LoVo (cell line): ENCODE data around the gene HYAL1.
A peak's percentile ranks its signal among the peaks of the same experiment; 100 is the strongest.
"Not testable (repeated sequence)": the region's sequence is repeated elsewhere in the genome, so short reads cannot be mapped to it uniquely, and the experiment has no call there.

Source experiments
- DNase-seq: peaks from one replicate; pipeline ENCODE4 v3.0.0-alpha.2; 2016; ENCODE audit warnings: low spot score

The HYAL1 gene

DNA sequence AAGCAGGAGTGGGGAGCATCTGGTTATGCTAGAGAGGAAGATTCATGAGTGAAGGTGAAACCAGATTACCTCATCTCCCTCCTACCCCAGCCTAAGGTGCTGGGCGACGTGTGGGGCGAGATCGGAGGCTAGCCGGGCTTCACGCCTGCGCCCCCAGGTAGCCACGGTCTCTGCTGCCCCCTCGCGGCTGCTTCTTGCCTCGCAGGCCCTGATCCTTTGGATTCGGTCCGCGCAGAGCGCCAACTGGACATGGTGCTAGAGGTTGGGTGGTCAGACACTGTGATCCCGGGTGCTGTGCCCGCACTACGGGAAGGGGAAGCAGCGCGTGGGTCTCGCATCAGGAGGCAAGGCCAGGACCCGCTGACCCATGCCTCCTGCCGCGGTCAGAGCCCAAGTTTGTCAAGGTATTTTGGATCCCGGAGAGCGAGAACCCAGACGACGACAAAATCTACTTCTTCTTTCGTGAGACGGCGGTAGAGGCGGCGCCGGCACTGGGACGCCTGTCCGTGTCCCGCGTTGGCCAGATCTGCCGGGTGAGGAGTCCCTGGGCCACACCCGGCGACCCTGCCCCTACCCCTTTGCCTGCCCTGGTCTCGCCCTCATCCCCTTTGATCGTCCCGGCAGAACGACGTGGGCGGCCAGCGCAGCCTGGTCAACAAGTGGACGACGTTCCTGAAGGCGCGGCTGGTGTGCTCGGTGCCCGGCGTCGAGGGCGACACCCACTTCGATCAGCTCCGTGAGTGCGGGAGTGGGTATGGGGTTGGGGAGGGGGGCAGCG lies 30.3 kb downstream of the HYAL1 start:
- DNase-seq: peak; percentile 82

DNA sequence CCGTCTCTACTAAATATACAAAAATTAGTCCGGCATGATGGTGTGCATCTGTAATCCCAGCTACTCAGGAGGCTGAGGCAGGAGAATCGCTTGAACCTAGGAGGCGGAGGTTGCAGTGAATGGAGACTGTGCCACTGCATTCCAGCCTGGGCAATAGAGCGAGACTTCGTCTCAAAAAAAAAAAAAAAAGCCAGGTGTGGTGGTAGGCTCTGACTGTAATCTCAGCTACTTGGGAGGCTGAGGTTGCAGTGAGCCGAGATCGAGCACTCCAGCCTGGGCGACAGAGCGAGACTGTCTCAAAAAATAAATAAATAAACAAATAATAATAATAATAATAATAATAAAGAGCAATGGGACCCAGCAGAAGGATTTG lies 30.9 kb downstream of the HYAL1 start:
- DNase-seq: not testable (repeated sequence)

DNA sequence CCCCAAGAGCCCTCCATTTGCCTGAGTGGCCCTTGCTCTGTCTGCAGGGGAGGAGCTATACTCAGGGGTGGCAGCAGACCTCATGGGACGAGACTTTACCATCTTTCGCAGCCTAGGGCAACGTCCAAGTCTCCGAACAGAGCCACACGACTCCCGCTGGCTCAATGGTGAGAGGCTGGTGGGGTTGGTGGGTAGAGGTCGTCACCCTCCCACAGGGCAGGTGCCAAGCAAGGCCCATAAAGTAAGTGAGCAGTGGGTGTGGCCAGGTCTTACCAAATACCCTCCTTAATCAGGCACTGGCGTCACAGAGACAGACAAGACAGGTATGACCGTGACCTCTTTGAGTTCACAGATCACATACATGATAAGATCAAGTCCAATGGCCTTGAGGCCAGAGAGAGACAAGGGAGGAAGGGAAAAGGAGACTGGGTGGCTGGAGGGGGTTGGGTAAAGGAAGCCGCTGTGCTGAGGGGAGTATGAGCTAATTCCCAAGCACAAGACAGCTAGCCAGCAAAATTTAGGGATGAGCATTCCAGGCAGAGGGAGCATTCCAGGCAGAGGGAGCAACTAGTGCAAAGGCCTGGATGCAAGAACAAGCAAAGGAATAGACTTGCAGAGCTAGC lies 31.9 kb downstream of the HYAL1 start:
- DNase-seq: no peak

DNA sequence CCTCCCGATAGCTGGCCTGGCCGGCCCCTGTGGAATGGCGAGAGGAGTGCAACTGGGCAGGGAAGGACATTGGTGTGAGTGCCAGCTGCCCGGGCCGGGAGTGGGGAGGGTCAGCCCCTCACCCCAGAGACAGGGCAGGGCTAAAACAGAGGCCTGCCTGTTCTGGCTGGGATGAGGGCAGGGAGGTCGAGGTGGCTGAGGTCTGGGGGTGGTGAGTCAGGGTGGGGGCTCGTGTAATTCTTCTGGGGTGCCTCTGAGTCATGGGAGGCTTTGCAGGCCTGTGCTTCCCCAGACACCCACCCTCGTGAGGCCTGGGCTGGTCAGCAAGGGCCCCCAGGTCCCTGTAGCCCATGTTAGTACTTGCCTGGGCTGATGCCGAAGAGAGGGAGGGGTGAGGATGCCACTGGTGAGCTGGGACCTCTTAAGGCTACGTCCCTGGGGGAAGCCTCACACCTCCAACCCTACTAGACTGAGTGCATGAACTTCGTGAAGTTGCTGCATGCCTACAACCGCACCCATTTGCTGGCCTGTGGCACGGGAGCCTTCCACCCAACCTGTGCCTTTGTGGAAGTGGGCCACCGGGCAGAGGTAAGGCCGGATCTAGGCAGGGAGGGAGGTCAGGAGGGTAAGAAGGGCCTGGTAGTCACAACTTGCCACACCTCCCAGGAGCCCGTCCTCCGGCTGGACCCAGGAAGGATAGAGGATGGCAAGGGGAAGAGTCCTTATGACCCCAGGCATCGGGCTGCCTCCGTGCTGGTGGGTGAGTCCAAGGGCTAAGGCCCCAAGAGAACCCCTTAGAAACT lies 32.8 kb downstream of the HYAL1 start:
- no peak for DNase-seq

DNA sequence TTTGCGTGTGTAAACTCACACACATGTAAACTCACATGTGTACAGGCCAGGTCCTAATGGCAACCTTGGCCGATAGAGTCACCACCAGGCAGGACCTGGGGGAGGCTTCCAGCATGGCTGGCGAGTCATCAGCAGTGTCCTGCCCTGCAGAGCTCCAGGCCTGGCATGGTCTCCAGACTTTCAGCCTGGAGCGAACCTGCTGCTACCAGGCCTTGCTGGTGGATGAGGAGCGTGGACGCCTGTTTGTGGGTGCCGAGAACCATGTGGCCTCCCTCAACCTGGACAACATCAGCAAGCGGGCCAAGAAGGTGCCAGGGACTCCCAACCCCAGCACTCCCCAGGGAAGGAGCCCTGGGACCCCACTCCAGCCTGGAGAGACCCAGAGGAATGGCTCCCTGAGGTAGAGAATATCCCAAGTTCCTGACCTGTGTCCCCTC lies 33.4 kb downstream of the HYAL1 start:
- peak; percentile 44 for DNase-seq

DNA sequence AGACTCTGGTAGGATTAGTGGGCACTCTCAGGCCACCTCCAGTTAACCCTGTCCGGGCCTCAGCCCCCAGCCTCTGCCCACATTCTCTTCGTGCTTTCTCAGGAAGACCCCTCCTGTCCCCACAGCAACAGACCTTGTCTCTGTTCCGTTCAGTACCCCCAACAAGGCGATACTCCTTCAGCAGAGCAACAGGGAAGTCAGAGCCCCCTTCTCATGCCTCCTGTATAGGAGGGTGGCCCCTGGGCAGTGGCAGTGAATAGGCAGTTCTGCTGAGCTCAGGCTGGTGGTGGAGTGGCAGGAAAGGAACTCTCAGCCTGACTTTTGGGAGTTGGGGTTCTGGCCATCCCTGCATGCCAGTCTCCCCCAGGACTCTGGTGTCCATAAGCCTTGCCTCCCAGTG lies 33.9 kb downstream of the HYAL1 start:
- no peak for DNase-seq

DNA sequence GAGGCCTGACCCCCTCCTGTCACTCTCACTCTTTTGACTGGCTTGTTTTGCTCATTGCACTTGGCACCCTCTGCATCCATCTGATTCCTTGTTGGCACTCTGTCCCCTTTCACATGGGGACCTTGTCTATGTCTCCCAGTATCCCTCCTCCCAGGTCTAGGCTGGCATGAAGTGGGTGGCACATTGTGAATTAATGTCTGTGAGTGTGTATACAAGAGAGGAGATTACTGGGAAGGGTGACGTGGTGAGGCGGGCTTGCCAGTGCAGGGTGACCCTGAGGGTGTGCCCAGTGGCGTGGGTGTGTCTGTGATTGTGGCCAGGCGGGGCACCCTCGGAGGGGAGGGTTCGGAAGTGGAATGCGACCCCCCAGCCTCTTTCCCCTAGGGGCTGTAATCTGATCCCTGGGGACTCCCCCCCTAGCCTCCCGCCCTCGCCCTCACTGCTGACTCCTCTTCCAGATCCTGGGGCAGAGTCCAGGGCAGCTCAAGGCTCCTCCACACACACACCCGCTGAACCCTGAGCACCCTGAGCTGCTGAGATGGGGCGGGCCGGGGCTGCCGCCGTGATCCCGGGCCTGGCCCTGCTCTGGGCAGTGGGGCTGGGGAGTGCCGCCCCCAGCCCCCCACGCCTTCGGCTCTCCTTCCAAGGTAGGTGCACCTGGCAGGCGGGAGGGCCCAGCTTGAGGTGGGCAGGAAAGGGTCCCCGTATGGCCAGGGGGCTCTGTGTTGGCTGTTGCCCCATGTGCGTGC lies 34.5 kb downstream of the HYAL1 start, which contains the start of gene SEMA3B:
Gene SEMA3B, plus strand, starts transcription at position 445 of the 749 bp plus-strand sequence. Its CDS starts 94 bp downstream, at position 539.
- DNase-seq: peak; percentile 93

DNA sequence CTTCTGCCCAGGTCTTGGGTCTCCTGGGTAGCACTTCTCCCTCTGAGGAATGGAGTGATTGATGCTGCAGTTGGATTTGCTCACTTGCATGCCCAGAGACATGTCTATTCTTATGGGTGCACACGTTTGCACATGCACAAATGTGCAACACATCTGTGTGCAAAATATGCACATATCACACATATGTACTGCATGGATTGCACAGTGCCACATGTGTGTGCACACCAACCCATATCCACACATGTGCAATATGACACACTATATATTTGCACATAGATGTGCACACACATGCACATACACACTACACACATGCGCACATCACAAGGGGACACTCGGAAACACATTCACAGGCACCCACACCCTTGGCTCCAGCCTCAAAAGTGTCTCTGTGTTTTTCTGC lies 35.1 kb downstream of the HYAL1 start:
- no peak for DNase-seq

DNA sequence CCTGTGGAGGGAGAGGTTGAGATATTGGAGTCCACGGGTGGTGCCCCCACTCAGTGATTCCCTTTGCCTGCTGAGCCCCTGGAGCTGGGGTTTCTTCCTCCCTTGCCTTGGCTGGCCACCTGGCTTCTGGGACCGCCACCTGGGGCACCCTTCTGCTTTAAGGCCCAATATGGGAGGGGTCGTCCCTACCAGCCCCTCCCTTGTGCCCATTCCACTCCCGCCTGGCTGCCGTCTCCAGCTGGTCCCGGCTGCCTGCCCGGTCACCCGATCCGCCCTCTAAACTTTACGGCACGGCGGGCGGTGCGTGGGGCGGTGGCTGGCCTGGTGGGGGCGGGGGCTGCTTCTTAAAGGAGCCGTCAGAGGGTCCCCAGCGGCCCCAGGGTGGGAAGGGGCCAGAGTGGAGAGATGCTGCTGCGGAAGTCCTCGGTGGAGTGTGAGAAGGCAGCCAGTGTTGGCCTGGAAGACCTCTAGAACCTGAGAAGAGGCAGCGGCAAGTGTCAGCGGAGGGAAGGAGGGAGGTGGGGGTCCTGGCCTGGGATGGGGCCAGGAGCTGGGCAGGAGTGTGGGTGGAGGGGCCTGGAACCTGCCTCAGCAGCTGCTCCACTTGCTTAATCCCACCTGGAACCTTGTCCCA lies 36.0 kb downstream of the HYAL1 start:
- no peak for DNase-seq

DNA sequence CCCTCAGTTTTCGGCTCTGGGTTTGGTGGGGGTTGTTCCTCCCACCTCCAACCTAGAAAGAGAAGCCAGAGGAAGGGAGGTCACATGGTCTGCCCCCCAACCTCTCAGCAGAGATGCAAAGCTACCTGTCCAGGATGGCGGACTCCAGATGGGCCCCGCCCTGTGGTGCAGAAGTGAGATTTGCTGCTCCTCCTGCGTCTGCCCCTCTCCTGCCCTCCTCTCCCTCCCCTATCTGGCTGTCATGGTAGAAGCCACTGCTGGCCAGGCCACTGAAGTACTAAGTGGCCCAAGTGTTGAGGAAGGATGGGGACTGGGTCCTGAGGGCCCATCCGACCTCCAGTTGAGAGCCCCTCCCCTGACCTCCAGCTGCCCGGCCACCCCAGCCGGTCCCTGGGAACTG lies 36.5 kb downstream of the HYAL1 start:
- no peak for DNase-seq

DNA sequence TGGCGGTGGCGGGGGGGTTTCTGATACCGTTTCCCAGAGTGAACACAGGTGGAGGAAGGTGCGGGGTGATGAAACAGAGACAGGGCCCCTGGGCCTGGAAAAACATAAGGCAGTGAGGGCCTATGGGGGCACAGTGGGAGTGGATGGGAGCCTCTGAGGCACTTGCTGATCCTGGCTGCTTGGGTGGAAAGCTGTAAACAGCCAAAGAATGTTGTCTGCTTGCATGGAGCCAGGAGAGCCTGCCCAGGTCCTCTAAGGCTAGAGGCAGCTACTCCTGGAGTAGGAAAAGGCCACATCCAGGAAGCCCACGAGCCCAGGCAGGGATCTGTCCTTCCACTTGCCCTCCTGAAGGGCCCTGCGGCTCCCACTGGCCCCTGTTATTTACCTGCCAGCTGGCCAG lies 37.4 kb downstream of the HYAL1 start:
- DNase-seq: no peak

DNA sequence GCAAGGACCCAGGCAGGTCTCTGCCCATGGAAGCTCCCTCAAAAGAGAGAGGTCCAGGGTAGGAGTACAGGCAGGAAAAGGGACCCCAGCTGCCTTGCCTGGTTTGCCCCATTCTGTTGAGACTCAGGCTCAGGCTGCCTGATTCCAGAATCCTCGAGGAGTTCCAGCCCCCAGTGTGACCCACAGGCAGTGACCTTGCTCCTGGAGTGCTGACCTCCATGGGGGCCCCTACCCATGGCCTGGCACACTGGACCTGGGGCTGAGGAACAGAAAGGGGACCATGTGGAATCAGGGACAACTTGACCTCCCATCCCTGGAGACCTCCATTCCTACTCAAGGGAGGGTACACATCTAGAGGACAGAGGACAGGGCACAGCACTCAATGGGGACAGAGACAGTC lies 37.8 kb downstream of the HYAL1 start:
- DNase-seq: no peak

DNA sequence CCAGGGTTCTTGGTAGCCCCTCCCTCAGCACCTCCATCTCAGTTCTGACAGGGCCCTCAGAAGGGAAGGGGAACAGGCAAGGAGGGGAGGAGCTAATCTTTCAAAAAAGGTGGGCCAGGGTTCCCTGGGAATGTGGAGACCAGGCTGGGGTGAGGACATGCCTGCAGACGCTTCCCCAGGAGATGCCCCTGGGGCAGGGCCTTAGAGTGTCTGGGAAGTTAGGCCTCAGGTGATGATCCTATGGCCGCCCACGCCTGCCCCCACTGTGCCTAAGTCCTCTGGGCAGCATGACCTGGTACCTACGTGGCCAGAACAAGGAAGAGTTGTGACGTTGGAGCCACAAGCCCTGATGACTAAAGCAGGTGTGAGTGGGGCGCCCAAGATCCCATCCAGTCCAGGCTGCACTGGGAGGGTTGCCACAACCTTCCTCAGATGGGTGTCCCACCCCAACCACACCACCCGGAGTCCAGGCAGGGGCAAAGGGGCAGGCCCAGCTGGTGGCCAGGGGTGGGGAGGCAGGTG lies 38.3 kb downstream of the HYAL1 start:
- peak; percentile 71 for DNase-seq

DNA sequence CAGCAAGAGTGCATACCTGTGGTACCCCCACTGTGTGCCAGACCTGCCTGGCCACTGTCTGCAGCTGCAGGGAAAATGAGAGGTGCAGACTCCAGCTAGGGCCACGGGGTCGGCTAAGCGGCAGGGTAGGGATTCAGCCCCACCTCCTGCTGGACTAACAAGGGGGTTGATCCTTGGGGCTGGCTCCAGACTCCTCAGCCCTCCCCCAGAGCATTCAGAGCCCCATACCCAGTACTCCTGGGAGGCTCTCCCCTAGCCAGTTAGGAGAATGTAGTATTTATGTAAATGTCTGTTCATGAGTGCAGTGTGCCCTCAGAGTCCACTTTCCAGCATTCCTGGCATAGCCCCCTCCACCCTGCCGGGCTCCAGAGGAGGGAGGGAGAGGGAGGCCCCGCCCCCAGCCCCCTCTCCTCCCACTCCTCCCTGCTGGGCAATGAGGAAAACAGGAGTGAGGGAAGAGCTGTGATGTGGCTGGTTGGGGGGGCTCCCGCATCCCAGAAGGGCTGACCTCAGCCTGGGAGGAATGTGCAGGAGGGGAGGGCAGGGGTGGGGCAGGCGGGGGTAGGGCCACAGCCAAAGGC lies 38.9 kb downstream of the HYAL1 start:
- DNase-seq: peak; percentile 85

DNA sequence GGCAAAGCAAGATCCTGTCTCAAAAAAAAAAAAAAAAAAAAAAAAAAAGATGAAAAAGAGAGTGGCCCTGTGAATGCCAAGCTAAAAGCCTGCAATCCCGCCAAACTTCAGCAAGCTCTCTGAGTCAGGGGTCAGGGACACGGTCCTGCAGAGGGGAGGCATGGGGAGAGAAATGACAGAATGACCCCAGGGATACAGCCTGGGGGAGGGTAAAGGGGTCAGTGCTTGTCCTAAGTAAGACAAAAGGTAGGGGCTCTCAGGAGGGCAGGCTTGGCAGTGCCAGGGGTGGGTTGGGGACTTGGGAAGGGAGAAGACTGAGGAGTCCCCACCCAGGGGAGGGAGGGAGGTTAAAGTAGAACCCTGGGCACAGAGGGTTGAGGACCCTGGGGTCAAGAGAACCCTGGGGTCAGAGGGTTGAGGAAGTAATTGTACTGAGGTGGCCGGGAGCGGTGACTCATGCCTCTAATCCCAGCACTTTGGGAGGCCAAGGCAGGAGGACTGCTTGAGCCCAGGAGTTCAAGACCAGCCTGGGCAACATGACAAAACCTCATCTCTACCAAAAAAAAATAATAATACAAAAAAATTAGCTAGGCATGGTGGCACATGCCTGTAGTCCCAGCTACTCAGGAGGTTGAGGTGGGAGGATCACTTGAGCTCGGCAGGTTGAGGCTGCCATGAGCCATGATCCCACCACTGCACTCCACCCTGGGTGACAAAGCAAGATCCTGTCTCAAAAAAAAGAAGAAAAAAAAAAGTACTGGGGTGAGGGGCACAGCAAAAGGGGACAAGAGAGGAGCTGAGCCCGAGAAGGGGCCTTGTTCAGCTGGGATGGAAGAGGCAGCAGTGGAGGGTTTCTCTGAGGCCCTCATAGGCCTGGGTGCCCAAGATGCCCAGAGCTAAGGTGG lies 39.6 kb downstream of the HYAL1 start:
- no peak for DNase-seq

DNA sequence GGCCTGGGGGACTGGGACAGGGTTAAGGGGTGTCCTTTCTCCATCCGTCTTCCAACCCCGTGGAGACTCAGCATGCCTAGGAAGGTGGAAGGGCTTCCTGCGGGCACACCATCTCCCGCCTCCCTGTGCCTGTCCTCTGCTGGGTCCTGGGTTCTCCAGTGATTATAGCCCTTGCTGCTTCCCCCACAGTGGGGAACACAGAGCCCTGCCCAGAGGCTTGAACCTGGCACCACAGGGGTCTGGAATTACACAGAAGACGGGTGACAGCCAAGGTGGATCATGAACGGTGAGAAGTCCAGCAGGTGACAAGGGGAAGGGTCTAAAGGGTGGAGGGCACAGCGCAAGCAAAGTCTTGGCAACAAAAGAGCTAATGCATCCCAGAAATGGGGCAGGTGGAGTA lies 40.6 kb downstream of the HYAL1 start:
- no peak for DNase-seq

DNA sequence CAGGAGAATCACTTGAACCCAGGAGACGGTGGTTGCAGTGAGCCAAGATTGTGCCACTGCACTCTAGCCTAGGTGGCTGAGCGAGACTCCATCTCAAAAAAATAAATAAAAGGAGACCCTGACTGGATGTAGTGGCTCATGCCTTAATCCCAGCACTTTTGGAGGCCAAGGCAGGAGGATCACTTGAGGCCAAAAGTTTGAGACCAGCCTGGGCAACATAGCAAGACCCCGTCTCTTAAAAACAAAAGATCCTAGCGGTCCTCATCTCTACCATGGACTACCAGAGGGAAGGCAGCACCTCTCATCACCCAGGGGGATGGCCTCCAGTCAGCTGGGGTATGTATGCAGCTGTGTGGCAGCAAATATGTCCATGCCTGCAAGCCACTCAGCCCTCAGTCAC lies 41.2 kb downstream of the HYAL1 start:
- DNase-seq: not testable (repeated sequence)

DNA sequence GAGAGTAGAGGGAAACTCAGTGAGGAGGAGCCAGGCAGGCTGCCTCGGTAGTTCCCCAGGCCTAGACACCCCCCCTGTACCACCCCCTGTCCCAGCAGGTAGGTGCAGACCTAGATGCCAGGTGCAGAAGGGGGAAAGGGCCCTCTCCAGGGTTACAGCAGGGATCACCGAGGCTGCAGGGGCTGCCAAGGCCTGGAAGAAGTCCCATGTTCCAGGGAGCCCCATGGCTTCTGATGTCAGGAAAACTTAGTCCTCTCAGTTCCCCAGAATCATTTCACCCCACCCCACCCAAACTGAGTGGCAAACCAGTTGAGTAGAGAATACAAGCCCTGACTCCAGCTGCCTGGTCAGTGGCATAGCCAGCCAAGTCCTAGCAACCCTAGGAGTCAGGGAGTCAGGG lies 41.9 kb downstream of the HYAL1 start:
- no peak for DNase-seq

DNA sequence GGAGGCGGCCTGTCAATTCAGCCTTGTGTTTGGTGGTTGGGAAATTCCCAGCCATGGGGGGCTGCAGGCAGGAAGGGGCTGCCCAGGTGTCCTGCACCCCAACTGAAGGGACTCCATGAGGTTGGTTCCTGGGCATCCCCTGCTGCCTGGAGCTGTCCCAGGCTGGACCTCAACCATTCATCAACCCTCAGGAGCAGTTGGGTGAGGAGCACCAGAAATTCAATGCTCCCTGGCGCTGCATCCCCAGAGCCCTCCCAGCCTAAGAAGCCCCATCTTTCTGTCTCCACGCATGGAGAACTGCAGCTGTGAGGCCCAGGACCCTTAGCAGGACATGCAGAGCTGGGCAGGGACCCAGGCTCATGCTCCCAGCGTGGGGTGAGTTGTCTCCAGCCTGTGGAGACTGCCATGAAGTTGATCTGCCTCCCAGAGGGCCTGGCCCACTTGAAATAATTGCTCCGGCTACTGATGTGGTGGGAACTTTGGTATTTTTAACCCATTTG lies 42.4 kb downstream of the HYAL1 start:
- DNase-seq: no peak
